ENCODE results near the gene USP33. TPM values are rescaled to one million over a fixed set of nuclear protein-coding genes. Genes with fewer than 3 reads are reported as not detected.

The USP33 gene
- total RNA-seq, 1 experiment from 2014 or later = 61.6 TPM

GRCh38 chr1:77682460-77683159 is 77.0 kb downstream of the USP33 start, which contains the start of gene ZZZ3 (continued):
- TF ChIP-seq ZNF532 (CRISPR knock-in tag; IDR thresholded peaks at IDR 0.05; ENCODE audit: borderline replicate concordance) (no peak), EMX1 (CRISPR knock-in tag; IDR thresholded peaks at IDR 0.05) (no peak), SP1 (CRISPR knock-in tag; conservative IDR thresholded peaks at IDR 0.05) (peak; percentile 52), ZNF121 (CRISPR knock-in tag; IDR thresholded peaks at IDR 0.05) (no peak), ATF6 (CRISPR knock-in tag; IDR thresholded peaks at IDR 0.05) (no peak), HMGXB4 (CRISPR knock-in tag; IDR thresholded peaks at IDR 0.05) (no peak), ATF1 (CRISPR knock-in tag; IDR thresholded peaks at IDR 0.05) (no peak), ZNF232 (CRISPR knock-in tag; IDR thresholded peaks at IDR 0.05) (no peak), SOX15 (CRISPR knock-in tag; IDR thresholded peaks at IDR 0.05) (no peak), CREB1 (CRISPR knock-in tag; IDR thresholded peaks at IDR 0.05) (no peak), OVOL2 (CRISPR knock-in tag; IDR thresholded peaks at IDR 0.05; ENCODE audit: borderline replicate concordance) (no peak), ETV6 (CRISPR knock-in tag; IDR thresholded peaks at IDR 0.05) (no peak), TEAD1 (CRISPR knock-in tag; IDR thresholded peaks at IDR 0.05) (peak; percentile 73; the same call in 1 of the 2 replicates), ZSCAN18 (CRISPR knock-in tag; IDR thresholded peaks at IDR 0.05) (no peak), CREM (CRISPR knock-in tag; IDR thresholded peaks at IDR 0.05) (peak; percentile 55; the same call in 1 of the 2 replicates)

GRCh38 chr1:77680173-77680572 is 79.5 kb downstream of the USP33 start:
- ChIA-PET CTCF (no interaction called here), POLR2A (no interaction called here)
- peaks cover 32% of the 10 kb centered on the region for H3K4me1 Mint-ChIP-seq
- DNase-seq (ENCODE audit: low spot score) (no peak), ATAC-seq (no peak)
- no peaks in the 10 kb centered on the region for H3K36me3 Mint-ChIP-seq
- H3K27me3 Mint-ChIP-seq (ENCODE audit: low read depth) = no peaks in the 10 kb centered on the region
- no peaks in the 10 kb centered on the region for H3K9me3 Mint-ChIP-seq
- peak overlapping the region; percentile 7; the same call in 1 of the 2 replicates for H3K27ac Mint-ChIP-seq
- TF ChIP-seq OVOL2 (CRISPR knock-in tag; IDR thresholded peaks at IDR 0.05; ENCODE audit: borderline replicate concordance) (no peak), ATF3 (CRISPR knock-in tag; conservative IDR thresholded peaks at IDR 0.05) (no peak)
- peak overlapping the region; percentile 2; the same call in 1 of the 2 replicates for H3K4me3 Mint-ChIP-seq

Data from WTC11 (cell line).